HG02970 (cell line): ENCODE data around the gene HOPX.
"Not testable (repeated sequence)": the region's sequence is repeated elsewhere in the genome, so short reads cannot be mapped to it uniquely, and the experiment has no call there.

Source experiments
- ATAC-seq: cut with Tn5 transposase; IDR thresholded peaks from one replicate; pipeline ENCODE4 v1.9.1; 2021; ENCODE audit warnings: mild to moderate bottlenecking, moderate library complexity, moderate number of reproducible peaks; ENCODE audit not compliant: unreplicated experiment, low FRiP score

HOPX gene, protein sequence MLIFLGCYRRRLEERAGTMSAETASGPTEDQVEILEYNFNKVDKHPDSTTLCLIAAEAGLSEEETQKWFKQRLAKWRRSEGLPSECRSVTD

DNA sequence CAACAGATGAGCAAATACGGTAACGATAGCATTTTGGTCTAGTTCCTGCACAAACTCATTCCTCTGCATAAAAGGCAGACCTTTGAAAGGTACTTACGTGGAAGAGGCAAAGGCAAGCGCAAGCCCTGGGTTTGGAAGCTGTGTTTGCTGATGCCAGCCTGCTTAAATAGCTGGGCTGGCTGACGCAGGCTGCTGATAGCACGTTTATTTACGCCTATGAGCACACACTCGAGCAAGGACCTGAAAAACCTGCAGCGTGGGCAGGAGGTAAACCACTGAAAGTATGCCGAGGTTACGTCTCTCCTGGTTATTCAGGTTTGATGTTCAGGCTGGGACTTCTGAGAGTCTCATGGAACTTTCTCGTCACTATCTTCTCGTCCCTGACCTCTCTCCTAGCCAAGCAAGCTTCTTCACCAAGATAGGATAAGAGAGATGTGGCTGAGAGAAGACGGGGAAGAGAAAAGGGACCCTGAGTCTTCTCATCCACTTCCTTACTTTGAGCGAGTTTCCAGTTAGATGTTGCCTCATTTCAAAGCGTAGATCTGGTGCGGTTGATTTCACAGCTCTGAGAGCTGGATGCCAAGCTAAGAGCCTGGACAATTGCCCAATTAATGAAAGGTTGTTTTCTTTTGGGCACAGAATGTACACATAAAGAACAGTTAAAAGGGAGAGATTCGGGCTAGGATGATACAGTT lies at the start of gene HOPX:
Gene HOPX, minus strand, starts transcription at position 139 of the 695 bp plus-strand sequence. CDS start 23,480 bp downstream, outside the sequence.
- ATAC-seq = no peak

GRCh38 chr4:56730097-56730496 lies 49.0 kb upstream of the HOPX start:
- no peak for ATAC-seq

DNA sequence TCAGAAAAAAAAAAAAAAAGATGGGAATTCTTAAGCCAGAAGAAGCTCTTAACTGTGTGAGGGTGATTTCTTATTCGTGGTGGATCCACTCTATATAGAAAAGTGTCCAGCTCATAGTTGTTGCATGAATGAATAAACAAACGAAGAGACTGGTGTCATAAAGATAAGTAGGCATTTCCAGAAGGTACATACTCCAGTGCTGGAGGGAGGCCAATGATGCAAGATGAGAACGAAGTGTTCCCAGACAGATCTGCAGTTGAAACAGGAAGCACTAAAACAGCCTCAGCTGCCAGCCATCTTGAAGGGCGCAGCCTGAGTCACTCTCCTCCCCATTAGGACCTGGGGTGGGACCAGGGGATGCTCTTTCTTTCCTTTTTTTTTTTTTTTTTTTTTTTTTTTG lies 47.4 kb upstream of the HOPX start:
- ATAC-seq = no peak

- no peak for ATAC-seq
Measured at GRCh38 chr4:56727150-56727549, 46.1 kb upstream of the HOPX start.

- not testable (repeated sequence) for ATAC-seq
Measured at GRCh38 chr4:56726593-56726992, 45.5 kb upstream of the HOPX start.

GRCh38 chr4:56723659-56724230 lies 42.6 kb upstream of the HOPX start:
- ATAC-seq = no peak

DNA sequence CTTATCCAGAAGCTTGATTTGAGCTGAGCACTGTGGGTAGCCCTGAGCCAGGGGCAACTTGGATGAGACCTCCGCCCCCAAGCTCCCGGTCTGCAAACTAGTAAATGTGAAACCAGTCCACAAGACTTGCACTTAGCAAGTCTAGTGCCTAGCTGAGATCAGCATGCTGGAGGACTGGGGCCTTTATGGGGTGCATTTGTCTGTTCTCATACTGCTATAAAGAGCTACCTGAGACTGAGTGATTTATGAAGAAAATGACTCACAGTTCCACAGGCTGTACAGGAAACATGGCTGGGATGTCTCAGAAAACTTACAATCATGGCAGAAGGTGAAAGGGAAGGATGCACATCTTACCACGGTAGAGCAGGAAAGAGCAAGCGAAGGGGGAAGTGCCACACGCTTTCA lies 42.1 kb upstream of the HOPX start:
- no peak for ATAC-seq

DNA sequence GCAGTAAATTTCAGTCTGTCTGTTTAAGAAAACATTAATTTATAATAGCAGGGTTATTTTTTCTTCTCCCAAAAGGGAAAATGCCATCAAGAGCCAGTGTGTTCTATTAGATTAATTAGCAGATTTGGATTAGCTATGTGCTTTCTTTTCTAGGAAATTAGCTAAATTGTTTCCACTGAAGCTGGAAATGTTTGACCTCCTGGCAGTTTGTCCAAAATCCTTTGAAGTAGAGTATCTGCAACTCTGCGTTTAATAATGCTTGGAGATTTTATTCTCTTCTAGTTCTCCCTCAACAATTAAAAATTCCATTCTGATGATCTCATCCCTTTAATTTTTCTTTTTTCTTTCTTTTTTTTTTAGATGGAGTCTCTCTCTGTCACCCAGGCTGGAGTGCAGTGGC lies 27.1 kb upstream of the HOPX start:
- ATAC-seq = no peak

DNA sequence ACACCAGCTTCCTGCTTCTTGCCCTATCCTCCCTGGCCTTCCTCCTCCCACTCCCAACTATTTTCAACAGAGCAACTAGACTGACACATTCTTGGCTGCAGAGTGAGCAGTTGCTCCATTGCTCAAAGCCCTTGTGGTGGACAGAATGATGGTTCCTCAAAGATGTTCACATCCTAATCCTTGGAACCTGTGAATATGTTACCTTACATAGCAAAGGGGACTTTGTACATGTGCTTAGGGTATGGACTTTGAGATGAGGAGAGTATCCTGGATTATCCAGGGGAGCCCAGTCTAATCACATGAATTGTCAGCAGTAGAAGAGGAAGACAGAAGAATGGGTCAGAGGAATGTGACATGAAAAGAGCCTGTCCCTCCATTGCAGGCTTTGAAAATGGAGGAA lies 24.9 kb upstream of the HOPX start:
- no peak for ATAC-seq

DNA sequence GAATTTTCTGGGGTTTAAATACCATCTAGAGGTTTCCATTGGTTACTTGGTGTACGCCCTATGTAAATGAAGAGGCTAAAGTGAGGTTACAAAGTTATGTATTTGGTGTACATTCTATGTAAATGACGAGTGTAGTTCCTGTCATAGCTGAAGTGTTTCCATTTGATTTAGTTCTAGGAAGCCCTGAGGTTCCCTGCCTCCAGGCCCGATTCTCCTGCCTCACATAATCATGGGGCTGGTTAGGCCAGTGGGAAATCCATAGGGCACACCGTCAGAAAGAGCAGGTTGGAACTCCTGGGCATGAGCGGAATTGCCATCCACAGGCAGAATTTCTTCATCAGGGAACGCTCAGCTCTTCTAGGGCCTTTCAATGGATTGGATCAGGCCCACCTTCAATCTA lies 24.2 kb upstream of the HOPX start:
- no peak for ATAC-seq

DNA sequence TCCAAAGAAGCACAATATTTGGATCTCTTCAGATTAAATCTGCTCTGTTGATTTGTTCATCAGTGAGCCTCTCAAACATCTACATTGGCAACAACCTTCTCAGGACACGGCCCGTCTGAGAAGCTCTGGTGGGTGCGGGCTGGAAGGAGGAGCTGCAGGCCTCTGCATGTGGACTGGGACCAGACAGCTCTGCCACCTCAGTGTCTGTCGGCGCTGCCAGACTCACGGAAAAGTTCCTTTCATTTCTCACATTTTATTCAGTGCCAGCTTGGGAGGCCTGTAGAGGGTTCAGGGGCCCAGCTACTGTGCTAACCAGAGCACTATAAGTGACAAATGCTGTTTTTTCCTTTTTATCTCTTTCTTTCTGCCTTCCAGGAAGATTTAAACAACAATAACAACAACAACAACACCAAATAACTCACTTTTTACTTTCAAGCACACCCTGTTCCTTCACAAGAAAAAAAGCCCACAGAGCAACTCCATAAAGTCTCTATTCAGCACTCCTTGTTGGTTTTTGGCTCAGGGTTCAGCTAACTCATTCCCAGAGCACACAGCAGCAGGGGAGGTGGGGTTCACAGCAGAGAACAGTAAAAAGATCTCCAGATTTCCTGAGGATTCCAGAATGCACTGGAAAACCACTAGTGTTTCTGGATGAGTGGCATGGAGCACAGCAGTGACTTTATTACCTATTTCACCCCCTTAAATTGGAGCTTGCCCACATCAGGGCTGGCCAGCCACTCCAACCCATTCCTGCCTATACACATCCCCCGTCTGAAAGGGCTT lies 23.2 kb upstream of the HOPX start:
- ATAC-seq = no peak

DNA sequence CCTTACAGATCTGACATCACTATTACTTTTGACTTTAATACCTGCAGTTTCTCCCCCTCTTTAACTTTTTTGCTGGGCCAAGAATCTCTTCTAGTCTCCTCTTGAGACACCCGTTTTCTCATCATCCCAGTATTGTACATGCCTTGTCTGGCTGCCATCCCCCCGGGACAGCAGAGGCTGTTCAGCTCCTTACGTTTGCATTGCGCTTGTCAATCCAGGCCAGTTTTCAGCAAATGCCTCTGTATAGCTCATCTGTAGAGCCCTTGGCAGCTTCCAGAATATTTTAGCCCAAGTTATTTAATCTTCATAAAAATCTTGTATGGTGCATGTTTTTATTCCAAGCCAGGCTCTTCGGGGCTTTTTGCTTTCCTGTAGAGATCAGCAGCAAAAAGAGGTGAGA lies 22.3 kb upstream of the HOPX start:
- no peak for ATAC-seq

DNA sequence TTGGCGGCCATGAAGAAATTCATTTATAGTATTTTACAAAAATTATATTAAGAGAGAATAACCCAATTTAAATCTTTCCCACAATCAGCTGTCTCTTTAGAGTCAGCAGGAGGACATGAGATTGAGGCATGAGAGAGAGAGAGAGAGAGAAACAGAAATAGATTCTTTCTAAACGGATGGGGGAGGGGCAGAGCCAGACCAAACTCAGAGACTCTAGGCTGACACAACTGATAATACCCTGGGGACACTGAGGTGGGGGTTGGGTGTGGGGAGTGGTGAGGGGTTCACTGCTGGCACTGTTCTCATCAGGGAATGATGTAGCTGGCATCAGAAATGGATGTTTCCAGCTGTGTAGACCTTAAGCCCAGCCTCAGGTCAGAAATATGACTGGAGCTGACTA lies 20.5 kb upstream of the HOPX start:
- ATAC-seq = no peak

- ATAC-seq = no peak
Measured at GRCh38 chr4:56701161-56701480, 20.0 kb upstream of the HOPX start.

- ATAC-seq = no peak
Measured at GRCh38 chr4:56699537-56700105, 18.5 kb upstream of the HOPX start.

GRCh38 chr4:56698329-56698728 lies 17.2 kb upstream of the HOPX start:
- no peak for ATAC-seq

- no peak for ATAC-seq
Measured at GRCh38 chr4:56696056-56696455, 15.0 kb upstream of the HOPX start.

DNA sequence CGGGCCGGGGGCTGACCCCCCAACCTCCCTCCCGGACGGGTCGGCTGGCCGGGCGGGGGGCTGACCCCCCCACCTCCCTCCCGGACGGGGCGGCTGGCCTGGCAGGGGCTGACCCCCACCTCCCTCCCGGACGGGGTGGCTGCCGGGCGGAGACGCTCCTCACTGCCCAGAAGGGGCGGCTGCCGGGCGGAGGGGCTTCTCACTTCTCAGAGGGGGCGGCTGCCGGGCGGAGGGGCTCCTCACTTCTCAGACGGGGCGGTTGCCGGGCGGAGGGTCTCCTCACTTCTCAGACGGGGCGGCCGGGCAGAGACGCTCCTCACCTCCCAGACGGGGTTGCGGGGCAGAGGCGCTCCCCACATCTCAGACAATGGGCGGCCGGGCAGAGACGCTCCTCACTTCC lies 12.4 kb upstream of the HOPX start:
- not testable (repeated sequence) for ATAC-seq

DNA sequence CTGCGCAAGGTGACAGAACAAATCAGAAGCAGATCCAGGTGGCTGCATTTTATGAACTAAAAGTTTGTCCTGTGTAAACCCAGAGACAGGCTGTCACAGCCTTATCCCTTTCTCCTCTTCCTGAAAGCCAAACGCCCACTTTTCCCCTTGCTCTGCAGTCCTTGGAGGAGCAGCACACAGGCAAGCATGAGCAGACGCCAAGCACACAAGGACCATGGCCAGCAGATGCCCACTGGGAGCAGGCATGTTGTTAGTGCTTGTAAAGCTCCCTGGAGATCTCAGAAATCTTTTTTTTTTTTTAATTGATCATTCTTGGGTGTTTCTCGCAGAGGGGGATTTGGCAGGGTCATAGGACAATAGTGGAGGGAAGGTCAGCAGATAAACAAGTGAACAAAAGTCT lies 11.5 kb upstream of the HOPX start:
- no peak for ATAC-seq

- ATAC-seq = no peak
Measured at GRCh38 chr4:56691425-56691824, 10.3 kb upstream of the HOPX start.

DNA sequence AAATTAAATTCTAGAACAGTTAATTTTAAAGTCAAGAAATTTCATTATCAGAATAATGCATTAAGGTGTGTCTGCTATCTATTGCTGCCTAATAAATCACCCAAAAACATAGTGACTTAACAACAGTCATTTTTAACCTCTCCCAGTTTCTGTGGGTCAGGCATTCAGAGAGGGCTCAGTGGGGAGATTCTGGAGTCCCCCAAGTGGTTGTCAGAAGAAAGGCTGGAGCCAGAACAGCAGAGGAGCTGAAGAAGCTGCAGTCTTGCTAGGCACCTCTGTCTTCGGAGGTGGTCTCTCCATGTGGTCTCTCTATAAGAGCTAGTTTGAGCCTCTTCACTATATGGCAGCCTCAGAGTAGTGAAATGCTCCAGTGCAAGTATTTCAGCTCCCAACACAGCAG lies 9.3 kb upstream of the HOPX start:
- ATAC-seq = no peak
